HG02852 (cell line): ENCODE results near the gene SLC66A1.

Experiments
- ATAC-seq: cut with Tn5 transposase; IDR thresholded peaks from one replicate; pipeline ENCODE4 v1.9.1; 2021; ENCODE audit warnings: mild to moderate bottlenecking, moderate library complexity; ENCODE audit not compliant: unreplicated experiment

SLC66A1 gene

DNA sequence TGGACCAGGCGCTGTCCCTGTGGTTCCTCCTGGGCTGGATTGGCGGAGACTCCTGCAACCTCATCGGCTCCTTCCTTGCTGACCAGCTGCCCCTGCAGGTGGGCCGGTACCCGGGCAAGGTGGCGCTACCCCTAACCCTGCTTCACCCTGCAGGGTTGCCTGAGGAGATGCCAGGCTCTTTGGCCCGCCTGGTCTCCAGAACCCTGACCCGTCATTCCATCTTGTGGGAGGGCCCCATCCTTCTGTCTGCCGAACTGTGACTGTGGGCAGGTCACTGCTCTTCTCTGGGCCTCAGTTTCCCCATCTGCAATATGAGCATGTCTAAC, 12.5 kb downstream of the SLC66A1 start:
- ATAC-seq, result no peak

DNA sequence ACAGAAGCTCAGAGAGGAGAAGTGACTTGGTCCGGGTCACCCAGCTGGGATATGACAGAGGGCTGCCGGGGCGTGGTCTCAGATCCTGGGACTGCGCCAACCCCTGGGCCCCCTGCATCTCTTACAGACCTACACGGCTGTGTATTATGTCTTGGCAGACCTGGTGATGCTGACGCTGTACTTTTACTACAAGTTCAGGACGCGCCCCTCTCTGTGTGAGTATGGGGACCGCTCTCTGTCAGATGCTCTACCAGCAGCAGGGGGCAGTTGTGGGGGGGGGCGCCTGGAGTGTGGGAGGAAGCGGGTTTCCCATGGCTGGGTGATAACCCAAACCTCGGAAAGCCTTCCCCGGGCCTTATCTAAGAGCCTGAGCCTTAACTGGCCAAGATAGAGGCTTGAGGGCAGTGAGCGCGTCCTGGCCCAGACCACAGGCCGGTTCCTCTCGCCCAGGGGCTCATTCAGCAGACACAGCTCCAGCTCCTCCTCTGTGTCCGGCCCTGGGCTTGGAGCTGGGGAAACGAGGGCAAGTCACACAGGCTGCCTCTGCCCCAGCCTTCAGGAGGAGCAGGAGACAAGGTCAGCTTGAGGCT, 13.3 kb downstream of the SLC66A1 start:
- no peak for ATAC-seq

DNA sequence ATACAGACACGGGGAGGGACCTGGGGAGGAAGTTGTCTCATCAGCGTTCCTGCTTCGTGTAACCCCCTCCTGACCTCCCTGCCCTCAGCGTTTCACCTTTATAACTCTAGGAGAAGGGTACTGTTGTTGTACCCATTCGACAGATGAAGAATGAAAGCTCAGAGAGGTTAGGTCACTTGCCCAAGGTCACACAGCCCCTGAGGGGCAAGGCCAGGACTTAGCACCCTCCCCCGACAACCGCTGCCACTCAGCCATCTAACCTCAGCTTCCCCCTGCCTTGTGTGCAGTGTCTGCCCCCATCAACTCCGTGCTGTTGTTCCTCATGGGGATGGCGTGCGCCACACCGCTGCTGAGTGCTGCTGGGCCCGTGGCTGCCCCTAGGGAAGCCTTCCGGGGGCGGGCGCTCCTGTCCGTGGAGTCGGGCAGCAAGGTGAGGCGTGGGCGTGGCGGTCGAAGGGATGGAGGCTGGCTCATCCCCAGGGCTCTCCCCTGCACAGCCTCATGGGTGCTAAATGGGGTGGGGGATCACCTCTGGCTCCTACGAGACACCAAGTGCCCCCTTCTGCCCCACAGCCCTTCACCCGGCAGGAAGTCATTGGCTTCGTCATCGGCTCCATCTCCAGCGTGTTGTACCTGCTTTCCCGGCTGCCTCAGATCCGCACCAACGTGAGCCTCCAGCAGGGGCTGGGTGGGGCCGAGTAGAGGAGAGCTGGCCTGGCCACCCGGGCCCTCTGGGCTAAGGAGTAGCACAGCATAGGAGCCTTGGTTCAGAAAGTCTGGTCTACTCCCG, 14.0 kb downstream of the SLC66A1 start:
- ATAC-seq, result no peak

DNA sequence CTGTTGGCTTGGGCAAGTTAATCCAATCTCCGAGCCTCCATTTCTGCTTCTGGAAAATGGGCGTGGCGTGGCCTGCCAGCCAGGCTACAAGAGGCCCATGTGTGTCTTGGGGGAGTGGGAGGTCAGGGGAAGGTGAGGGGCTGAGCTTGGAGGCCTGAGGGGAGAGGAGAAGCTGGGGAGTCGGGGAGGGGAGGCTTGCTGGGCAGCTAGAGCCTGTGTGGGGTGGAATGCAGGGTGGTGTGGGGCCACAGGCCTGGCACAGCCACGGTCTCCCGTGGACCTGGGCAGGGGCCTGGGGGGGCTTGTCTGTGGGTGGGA, 14.6 kb downstream of the SLC66A1 start:
- ATAC-seq, result no peak

DNA sequence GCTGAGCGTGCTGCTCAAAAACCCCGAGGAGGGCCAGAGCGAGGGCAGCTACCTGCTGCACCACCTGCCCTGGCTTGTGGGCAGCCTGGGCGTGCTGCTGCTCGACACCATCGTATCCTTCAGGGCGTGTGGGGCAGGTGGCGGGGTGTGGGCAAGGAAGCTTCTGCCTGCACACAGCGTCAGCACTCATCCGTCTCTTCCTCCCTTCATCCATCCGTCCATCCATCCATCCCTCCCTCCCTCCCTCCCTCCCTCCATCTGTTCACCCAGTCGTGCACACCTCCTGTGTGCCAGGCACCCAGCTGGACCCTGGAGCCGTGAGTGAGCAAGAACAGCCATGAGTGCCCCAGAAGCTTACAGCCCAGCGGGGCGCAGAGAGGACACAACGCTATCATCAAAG, 15.2 kb downstream of the SLC66A1 start:
- no peak for ATAC-seq

DNA sequence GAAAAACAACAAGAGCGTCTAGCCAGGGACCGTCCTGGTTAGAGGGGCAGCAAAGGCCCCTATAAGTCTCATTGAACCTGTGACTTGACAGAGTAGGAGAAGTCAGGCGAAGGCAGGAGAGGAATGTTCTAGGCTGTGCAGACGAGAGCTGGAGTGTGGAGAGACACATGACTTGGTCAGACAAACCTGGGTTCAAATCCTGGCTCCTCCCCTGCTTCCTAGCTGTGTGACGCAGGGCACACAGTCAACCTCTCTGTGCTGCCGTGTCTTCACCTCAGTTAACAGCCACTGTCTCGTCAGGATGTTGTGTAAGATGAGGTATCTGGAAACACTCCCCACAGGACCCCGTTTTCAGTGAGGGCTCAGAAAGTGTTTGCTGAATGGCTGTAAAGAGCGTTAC, 15.6 kb downstream of the SLC66A1 start:
- ATAC-seq, result no peak

DNA sequence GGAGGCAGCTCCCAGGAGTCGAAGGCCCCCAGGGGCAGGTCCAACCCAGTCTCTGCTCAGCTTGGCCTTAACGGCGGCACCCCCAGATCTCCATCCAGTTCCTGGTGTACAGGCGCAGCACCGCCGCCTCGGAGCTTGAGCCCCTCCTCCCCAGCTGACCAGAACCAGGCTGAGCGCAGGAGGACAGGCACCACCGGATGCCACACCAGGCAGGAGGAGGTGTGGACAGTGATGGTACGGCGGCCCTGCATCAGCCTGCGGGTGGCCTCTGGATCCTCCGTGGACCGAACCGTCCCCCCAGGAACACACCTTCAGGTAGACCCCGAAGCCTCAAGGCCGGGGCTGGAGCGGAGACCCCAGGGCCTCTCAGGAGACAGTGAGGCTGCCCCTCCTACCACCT, 16.4 kb downstream of the SLC66A1 start:
- ATAC-seq, result no peak

DNA sequence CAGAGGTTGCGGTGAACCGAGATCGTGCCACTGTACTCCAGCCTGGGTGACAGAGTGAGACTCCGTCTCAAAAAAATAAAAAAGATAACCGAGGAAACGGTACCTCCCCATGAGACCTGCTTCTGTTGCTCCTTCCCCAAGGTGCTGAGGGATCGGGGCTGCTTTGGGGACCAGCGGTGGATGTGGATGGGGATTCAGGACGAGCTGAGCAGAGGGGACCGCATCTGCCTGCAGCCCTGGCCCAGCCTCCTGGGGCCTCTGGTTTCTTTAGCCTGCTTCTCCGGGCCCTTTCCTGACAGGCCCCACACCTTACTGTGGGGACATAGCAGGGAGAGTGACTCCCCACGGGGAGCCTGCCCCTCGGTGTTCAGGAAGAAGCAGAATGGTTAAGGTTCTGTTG, 17.1 kb downstream of the SLC66A1 start:
- ATAC-seq, result no peak

DNA sequence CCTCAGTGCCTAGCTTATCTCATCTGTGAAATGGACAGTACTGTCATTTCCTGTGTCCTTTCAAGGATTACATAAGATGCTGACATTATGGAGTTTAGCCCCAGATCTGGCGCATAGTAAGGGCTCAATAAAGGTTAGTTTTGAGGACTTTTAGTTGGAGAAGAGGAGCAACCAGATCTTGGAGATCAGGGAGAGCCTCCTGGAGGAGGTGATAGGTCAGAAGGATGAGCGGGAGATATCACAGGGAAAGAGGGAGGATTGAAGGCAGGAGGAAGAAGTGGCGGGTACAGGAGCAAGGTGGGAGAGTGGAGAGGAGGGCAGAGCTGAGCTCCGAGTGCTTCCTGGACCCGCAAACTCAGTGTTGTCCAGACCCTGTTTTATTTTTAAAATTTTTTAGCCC, 17.5 kb downstream of the SLC66A1 start:
- no peak for ATAC-seq

DNA sequence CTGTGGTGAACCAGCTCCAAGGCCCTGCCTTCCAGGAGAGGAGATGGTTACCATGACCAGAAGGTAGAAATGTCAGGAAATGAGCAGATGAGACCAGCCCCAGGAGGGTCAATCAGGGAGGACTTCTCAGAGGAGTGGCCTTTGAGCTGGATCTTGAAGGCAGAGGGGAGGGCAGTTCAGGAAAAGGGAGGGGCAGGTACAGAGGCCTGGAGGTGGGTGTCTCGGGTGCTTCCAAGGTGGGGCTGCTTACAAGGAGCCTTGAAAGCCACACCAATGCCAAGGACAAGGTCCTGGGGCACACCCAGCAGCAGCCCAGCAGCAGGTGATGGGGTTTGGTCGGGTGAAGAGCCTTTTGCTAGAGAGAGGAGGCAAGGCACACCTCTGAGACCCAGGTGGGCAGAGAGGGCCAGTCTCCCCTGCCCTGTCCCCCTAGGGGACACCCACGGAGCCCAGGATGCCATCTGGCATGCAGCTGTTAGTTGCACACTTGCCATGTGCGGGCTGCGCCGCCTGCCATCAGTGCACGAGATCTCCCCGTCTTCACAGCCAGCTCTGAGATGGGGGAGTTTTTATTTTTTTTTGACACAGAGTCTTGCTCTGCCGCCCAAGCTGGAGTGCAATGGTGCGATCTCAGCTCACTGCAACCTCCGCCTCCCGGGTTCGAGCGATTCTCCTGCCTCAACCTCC, 18.5 kb downstream of the SLC66A1 start:
- ATAC-seq, result no peak

DNA sequence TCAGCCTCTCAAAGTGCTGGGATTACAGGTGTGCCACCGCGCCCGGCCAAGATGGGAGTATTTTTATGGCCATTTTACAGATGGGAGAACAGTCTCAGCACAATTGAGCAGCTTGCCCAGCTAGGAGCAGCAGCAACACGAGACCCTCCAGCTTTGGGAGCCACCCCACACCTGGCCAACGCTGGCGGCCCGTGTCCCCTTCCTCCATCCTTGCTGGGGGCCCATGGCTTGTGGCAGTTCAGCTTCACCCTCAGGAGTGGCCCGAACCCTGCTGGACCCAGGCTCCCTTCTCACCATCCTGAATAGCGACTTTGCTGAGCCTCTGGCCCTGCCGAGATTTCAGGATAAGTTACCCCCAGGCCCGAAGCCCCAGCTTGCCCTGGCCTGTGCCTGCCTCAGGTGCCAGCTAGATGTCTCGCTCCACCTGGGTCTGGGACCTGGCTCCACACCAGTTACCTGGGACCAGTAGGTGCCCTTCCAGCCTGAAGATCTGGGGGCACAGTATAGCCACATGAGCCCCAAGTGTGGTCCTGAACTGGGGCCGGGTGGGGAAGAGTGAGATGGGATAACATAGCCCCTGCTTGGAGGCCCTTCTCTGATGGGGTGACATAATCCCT, 19.2 kb downstream of the SLC66A1 start:
- ATAC-seq, result no peak

DNA sequence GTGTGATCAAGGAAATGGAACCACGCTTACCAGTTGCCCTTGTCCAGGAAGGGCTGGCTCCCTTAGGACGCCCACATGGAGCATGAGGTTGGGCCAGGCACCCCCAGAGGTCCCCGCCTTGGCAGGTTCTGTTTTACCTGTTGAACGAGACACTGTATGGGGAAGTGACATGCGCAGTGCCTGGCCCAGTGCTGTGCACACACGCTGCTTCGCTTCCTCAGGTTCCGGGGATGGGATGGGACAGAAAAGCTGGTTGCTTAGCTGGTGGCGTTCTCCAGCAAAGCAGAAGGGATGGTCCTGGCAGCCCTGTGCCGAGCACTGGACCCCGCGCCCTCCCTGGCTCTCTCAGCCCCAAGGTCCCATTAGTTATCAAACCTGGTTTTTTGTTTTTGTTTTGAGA, 20.7 kb downstream of the SLC66A1 start:
- no peak for ATAC-seq

DNA sequence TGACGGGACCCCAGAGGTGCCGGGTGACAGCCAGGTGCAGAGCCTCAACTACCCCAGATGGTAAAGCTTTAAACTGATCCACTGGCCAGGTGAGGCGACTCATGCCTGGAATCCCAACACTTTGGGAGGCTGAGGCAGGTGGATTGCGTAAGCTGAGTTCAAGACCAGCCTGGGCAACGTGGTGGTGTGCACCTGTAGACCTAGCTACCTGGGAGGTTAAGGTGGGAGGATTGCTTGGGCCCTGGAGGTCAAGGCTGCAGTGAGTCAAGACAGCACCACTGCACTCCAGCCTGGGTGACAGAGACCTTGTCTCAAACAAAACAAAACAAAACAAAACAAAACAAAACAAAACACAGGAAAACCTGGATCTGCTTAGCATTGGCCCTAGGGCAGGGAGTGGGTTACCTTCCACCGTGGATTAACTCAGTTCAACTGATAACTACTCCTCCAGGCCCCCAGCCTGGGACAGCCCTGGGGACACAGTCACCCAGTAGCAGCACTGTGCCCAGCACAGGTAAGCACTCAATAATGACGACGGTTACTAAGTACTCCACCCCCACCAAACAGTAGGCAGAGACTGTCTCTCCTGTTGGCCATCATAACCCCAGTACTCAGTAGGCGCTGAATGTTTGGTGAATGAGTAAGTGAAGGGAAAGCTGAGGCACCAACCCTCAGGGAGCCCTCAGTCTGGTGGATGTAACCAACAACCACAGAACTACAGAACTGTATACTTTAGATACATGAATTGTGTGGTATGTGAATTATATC, 21.6 kb downstream of the SLC66A1 start:
- no peak for ATAC-seq

DNA sequence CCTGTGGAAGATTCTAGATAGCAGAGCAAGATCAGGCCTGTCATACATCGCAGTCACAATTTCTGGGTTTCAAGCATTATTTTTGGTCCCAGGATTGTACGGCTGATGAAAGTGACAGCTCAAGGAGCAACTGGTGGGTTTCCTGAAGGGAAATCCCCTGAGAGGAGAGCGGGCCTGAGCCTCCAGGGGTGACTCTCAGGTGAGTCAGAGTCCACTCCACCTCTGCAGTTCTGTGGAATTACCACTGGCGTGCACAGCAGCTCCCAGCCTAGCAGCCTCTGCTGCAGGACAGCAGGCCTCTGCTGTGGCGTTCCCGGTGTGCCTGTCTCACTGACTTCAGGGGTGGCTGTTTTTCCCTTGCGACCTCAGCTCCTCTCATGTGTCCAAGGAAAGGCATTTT, 24.4 kb downstream of the SLC66A1 start:
- no peak for ATAC-seq

DNA sequence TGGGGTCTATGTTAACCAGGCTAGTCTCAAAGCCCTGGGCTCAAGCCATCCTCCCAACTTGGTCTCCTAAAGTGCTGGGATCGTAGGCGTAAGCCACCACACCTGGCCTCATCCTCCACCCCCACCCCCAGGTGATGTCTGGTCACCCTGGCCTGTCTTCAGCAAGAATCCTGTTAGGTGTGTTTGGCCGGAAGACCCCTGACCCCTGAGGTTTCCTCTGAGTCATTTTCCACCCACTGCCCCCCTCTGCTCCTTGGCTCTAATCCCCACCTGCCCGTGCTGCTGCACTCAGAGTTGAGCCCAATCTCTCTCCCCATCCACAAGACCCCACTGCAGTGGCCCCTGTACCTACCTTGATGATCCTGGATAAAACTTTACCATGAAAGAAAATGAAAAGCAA, 25.2 kb downstream of the SLC66A1 start:
- no peak for ATAC-seq

DNA sequence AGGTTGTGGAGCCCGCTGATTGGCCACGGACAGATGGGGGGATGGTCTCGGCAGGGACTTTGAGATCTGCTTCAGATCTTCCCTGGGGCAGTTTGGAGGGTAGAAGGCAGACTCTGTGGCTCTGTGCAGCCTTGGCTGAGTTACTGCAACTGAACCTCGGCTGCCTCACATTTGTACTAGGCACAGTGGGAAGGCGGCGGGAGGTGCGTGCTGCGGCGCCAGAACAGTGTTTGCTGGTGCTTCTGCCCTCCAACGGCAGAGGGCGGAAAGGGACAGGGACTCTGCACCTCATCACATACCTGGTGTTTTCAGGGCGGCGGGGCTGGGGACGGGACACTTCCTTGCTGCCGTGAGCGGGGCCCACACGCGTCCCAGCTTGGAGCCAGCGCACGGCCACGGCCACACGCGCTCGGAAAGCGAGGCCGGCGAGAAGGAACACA, 26.2 kb downstream of the SLC66A1 start:
- no peak for ATAC-seq

DNA sequence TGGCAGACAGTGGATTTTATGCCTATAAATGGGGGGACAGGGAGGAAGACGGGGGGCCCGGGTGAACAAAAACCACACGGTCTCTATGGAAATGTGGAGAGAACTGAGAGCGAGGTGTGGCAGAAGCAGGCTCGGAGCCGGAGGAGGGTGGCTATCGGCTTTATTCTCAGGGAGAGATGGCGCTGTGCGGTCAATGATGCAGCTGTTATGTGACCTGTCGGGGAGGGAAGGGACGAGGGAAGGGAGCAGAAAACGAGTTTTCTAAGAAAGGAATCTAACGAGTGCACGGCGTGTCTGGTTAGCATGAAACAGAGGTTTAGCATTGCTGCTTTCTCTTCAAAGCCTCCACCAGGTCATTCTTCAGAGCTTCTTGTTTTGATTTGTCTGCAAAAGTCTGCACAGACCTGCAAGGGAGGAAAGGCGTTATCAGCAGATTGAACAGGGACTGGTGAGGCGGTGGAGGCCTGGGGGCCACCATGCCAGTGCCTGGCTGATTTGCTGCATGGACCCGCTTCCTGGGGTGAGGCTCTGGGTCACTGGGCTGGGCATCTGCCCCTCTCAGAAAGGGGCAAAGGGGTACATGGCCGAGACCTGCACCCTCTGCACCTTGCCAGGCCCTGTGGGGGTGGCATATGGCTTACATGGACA, 27.2 kb downstream of the SLC66A1 start:
- ATAC-seq, result no peak

DNA sequence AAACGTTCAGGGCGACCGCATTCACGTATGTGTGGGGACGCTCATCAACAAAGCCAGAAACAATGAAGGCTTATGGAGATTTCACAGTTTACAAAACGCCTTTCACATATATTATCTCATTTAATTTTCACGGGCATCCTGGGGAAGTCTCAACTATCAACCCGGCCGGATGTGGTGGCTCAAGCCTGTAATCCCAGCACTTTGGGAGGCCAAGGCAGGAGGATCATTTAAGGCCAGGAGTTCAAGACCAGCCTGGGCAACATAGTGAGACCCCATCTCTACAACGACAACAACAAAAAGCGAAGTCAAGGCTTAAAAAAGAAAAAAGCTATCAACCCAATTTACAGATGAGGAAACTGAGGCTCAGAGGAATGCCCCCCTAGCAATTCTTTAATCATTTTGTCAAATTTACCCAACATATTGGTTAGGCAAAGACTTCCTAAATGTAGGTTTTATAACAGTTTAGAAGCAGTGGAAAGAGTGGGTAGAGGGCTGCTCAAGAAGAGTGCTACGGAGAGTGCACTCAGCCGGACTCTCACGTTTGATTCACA, 28.3 kb downstream of the SLC66A1 start:
- no peak for ATAC-seq

DNA sequence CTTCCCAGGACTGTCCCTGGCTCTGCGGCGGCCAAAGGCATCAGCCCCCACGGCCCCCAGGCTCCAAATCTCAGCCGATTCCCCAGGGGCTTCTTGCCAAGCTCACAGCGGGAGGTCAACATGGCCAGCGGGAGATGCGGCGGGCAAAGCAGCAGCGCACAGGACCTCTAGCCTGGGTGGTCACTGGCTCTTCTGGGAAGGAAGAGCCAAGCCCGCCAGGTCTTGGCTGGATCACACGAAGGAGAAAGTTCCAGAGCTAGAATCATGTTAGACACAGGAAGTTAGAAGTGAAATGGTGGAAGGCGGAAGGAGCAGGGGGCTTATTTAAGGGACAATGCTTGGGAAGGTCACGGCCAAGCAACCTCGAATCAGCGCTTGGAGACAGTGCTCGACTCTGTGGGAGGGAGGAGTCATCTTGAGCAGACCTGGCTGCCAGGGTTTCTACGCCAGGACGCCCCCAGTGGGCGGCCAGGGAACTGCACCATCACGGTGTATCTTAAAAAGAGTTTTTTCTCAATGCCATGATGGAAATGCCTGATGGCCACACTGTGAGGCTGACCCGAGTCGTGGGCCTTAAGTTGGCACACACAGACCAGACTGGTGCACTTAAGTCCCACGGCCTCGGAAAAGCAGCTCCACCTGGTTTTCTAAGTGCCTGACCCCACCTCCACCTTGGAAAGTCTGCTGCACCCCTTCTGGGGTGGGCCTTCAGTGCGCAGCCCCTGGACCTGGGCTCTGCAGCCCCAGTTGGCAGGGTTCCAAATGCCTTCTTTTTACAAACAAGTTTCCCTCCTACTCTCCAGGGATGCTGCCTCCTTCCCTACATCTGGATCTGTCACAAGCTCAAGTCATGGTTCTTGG, 29.3 kb downstream of the SLC66A1 start:
- ATAC-seq, result no peak
